HAP-1 (cell line): ENCODE measurements around the gene PIP4K2C.
A peak's percentile ranks its signal among the peaks of the same experiment; 100 is the strongest.

Source experiments
- DNase-seq, 2 experiments: peaks; one replicate each; pipeline ENCODE4 v3.0.0-alpha.2; 2016 to 2020; ENCODE audit warnings: low spot score in 2 of 2
- H3K27me3 ChIP-seq: fragments of 250-450 bp; sonication (Bioruptor Pico); 2 replicates; pipeline ENCODE4 v1.5.1; 2020; ENCODE audit warnings: low read depth, mild to moderate bottlenecking, moderate library complexity
- H3K36me3 ChIP-seq: fragments of 250-450 bp; sonication (Bioruptor Pico); replicated peaks from 2 replicates; pipeline ENCODE4 v1.5.1; 2020; ENCODE audit warnings: mild to moderate bottlenecking
- H3K4me1 ChIP-seq: fragments of 250-450 bp; sonication (Bioruptor Pico); 2 replicates; pipeline ENCODE4 v1.5.1; 2020; ENCODE audit warnings: mild to moderate bottlenecking
- H3K4me3 ChIP-seq: fragments of 250-450 bp; sonication (Bioruptor Pico); 2 replicates; pipeline ENCODE4 v1.5.1; 2020; ENCODE audit warnings: mild to moderate bottlenecking, moderate library complexity
- H3K9me3 ChIP-seq: fragments of 250-450 bp; sonication (Bioruptor Pico); 2 replicates; pipeline ENCODE4 v1.5.1; 2020; ENCODE audit warnings: mild to moderate bottlenecking, moderate library complexity
- in situ Hi-C: fragments of 300-500 bp; cut with MboI; formaldehyde crosslinking; loops from 3 replicates; pipeline ENCODE4 v1.14.3; 2020; ENCODE audit warnings: low sequenced_read_pairs, inconsistent platforms, mixed read lengths

The PIP4K2C gene

GRCh38 chr12:57571926-57572762, 18.8 kb upstream of the PIP4K2C start:
- Histone ChIP-seq H3K4me3 (no peak overlapping the region), H3K9me3 (no peaks in the 10 kb centered on the region), H3K36me3 (no peaks in the 10 kb centered on the region), H3K27me3 (no peaks in the 10 kb centered on the region), H3K4me1 (no peaks in the 10 kb centered on the region)
- in situ Hi-C loops, result no loop called here
- DNase-seq, result no peak

- H3K27me3 ChIP-seq, result no peaks in the 10 kb centered on the region
- no peak overlapping the region for H3K4me3 ChIP-seq
- H3K36me3 ChIP-seq, result no peaks in the 10 kb centered on the region
- H3K9me3 ChIP-seq, result no peaks in the 10 kb centered on the region
- H3K4me1 ChIP-seq, result no peaks in the 10 kb centered on the region
- DNase-seq, result no peak
- in situ Hi-C loops, result no loop called here
Measured at GRCh38 chr12:57574795-57575194, 16.2 kb upstream of the PIP4K2C start.

- Histone ChIP-seq H3K9me3 (no peaks in the 10 kb centered on the region), H3K27me3 (no peaks in the 10 kb centered on the region), H3K4me3 (no peak overlapping the region), H3K36me3 (no peaks in the 10 kb centered on the region), H3K4me1 (no peaks in the 10 kb centered on the region)
- in situ Hi-C loops, result no loop called here
- DNase-seq, result no peak
Measured at GRCh38 chr12:57575771-57576612, 15.0 kb upstream of the PIP4K2C start.

- Histone ChIP-seq H3K4me3 (no peak overlapping the region), H3K27me3 (no peaks in the 10 kb centered on the region), H3K9me3 (no peaks in the 10 kb centered on the region), H3K4me1 (no peaks in the 10 kb centered on the region), H3K36me3 (no peaks in the 10 kb centered on the region)
- in situ Hi-C loops, result no loop called here
- no peak for DNase-seq
Measured at GRCh38 chr12:57576613-57577160, 14.3 kb upstream of the PIP4K2C start.

GRCh38 chr12:57577981-57578758, 12.8 kb upstream of the PIP4K2C start:
- Histone ChIP-seq H3K36me3 (no peaks in the 10 kb centered on the region), H3K4me1 (no peaks in the 10 kb centered on the region), H3K9me3 (no peaks in the 10 kb centered on the region), H3K27me3 (no peaks in the 10 kb centered on the region), H3K4me3 (no peak overlapping the region)
- in situ Hi-C loops, result no loop called here
- DNase-seq, result no peak

DNA sequence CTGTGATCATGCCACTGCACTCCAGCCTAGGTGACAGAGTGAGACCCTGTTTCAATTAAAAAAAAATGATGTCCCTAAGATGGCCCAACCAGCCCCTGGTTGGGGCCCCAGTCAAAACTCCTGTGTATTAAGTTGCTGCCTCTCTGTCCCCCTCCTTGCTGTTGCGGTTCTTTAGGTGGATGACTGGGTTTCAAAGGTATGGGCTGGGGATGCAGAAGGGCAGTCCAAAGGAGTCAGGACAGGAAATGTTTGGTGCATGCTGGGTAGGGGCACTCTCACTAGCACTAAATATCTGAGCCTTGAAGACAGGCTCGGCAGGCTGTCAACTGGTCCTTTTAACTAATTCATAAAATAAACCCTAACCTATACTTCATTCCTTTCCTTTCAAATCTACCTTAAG, 12.0 kb upstream of the PIP4K2C start:
- Histone ChIP-seq H3K36me3 (no peaks in the 10 kb centered on the region), H3K27me3 (0 out of 2 replicates have a peak, but pooled peaks cover under 1% of the 10 kb centered on the region), H3K4me3 (no peak overlapping the region), H3K4me1 (no peaks in the 10 kb centered on the region), H3K9me3 (no peaks in the 10 kb centered on the region)
- DNase-seq, result no peak
- in situ Hi-C loops, result no loop called here

GRCh38 chr12:57579677-57580465, 11.1 kb upstream of the PIP4K2C start:
- Histone ChIP-seq H3K4me1 (no peaks in the 10 kb centered on the region), H3K27me3 (peaks cover 8% of the 10 kb centered on the region; the same call in 1 of the 2 replicates), H3K36me3 (no peaks in the 10 kb centered on the region), H3K9me3 (no peaks in the 10 kb centered on the region), H3K4me3 (no peak overlapping the region)
- in situ Hi-C loops, result no loop called here
- DNase-seq, result no peak

DNA sequence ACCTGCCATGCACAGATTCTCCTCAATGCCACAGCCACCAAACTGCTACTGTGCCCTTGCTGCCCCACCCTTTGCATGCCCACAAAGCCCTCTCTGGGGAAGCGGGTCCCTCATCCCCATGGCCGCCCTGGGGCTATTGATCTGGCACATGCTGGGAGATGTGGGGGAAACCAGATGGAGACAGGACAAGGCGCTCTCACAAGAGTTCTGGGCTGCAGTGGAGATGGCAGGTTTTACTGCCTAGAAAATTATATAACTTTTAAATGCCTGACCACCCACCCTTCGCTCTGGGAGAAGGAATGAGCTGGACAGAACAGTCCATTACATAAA, 10.6 kb upstream of the PIP4K2C start:
- Histone ChIP-seq H3K4me1 (no peaks in the 10 kb centered on the region), H3K36me3 (no peaks in the 10 kb centered on the region), H3K9me3 (no peaks in the 10 kb centered on the region), H3K4me3 (no peak overlapping the region), H3K27me3 (peaks cover 11% of the 10 kb centered on the region)
- DNase-seq, result no peak
- in situ Hi-C loops, result no loop called here

GRCh38 chr12:57581802-57582201, 9.2 kb upstream of the PIP4K2C start:
- in situ Hi-C loops, result no loop called here
- H3K36me3 ChIP-seq, result no peaks in the 10 kb centered on the region

DNA sequence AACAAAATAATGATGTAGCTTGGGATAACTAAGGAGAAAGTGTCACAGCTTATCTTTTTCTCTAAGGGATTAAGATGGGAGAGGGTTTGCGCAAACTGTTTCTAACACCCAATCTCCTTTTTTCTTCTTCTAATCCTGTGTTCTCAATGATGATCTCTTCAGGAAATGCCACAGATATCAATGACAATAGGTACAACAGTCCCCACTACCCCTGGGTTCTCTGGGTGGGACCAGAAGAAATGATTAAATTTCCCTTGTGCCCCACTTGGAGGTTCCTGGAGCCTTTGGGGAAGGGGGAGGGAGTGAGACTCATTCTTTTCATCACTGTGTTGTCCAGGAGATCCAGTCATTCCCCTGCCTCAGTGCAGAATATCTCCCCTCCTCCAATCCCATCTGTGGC, 8.6 kb upstream of the PIP4K2C start:
- H3K27me3 ChIP-seq, result peaks cover 18% of the 10 kb centered on the region
- in situ Hi-C loops, result no loop called here
- no peaks in the 10 kb centered on the region for H3K36me3 ChIP-seq
- H3K4me1 ChIP-seq, result no peaks in the 10 kb centered on the region
- no peak overlapping the region for H3K4me3 ChIP-seq
- H3K9me3 ChIP-seq, result no peaks in the 10 kb centered on the region
- DNase-seq, result no peak

More at GRCh38 chr12:57581802-57582201, 9.2 kb upstream of the PIP4K2C start:
- no peaks in the 10 kb centered on the region for H3K9me3 ChIP-seq
- H3K4me3 ChIP-seq, result no peak overlapping the region
- H3K27me3 ChIP-seq, result peaks cover 15% of the 10 kb centered on the region
- no peaks in the 10 kb centered on the region for H3K4me1 ChIP-seq
- no peak for DNase-seq

GRCh38 chr12:57583008-57583831, 7.8 kb upstream of the PIP4K2C start:
- peak; percentile 82 to 84 for DNase-seq
- in situ Hi-C loops, result no loop called here
- H3K4me1 ChIP-seq, result no peaks in the 10 kb centered on the region
- H3K4me3 ChIP-seq, result no peak overlapping the region
- H3K27me3 ChIP-seq, result peaks cover 18% of the 10 kb centered on the region
- H3K9me3 ChIP-seq, result no peaks in the 10 kb centered on the region
- no peaks in the 10 kb centered on the region for H3K36me3 ChIP-seq

- Histone ChIP-seq H3K27me3 (peaks cover 18% of the 10 kb centered on the region), H3K36me3 (no peaks in the 10 kb centered on the region), H3K4me3 (no peak overlapping the region), H3K9me3 (no peaks in the 10 kb centered on the region), H3K4me1 (no peaks in the 10 kb centered on the region)
- in situ Hi-C loops, result no loop called here
- no peak for DNase-seq
Measured at GRCh38 chr12:57584050-57584449, 6.9 kb upstream of the PIP4K2C start.
